Measurements from ENCODE around the gene PDAP1.
A peak's percentile ranks its signal among the peaks of the same experiment; 100 is the strongest.
"Not testable (repeated sequence)": the region's sequence is repeated elsewhere in the genome, so short reads cannot be mapped to it uniquely, and the experiment has no call there.

PDAP1 gene

GRCh38 chr7:99395616-99396327, 12.6 kb downstream of the PDAP1 start:
- DNase-seq, result no peak

DNA sequence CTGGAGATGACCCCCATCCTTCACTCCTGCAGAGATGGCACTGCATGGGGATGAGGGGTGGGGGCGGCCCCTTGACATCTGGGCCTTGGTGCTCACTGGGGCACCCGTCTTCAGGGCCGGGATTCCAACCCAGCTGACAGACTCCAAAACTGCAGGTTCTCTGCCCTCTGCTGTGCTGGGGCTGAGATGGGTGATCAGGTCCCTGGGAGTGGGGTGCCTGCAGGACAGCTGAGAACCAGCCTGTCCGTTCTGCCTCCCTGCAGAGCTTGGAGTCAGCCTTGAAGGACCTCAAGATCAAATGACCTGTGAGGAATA, 14.3 kb downstream of the PDAP1 start:
- DNase-seq, result no peak

DNA sequence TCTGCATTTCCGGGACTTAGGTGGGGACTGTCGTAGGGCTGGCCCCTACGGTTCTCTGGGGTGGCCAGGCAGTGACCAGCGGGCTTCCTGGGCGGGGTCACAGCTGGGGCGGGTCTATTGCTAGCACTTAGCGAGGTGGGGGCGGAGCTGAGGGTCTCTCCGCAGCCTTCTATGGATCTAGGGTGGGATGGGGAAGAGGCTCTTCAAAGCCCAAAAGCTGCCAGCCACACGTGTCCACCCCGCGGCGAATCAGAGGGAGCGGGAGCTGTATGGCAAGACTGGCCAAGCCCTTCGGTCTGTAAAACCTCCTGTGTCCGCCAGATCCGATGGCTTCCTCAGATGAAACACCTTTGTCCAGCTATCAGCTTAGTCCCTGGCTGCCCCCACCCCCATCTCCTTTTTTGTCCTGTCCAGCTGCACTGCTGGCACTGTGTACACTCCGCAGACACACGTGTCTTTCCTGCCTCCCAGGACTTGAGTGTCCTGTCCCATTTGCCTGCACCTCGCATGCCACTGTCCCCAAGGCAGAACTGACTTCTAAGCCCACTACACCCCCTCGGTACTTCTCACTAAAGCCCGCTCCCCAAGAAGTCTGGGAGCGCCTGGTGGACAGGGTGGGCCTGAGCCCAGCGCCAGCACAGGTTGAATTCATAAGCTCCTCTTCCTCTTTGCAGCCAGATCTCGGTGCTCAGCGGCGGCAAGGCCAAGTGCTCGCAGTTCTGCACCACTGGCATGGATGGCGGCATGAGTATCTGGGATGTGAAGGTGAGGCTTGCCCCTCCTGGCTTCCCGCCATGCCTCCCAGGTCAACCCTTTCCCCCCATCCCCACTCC, 14.8 kb downstream of the PDAP1 start:
- DNase-seq, result peak; percentile 43

DNA sequence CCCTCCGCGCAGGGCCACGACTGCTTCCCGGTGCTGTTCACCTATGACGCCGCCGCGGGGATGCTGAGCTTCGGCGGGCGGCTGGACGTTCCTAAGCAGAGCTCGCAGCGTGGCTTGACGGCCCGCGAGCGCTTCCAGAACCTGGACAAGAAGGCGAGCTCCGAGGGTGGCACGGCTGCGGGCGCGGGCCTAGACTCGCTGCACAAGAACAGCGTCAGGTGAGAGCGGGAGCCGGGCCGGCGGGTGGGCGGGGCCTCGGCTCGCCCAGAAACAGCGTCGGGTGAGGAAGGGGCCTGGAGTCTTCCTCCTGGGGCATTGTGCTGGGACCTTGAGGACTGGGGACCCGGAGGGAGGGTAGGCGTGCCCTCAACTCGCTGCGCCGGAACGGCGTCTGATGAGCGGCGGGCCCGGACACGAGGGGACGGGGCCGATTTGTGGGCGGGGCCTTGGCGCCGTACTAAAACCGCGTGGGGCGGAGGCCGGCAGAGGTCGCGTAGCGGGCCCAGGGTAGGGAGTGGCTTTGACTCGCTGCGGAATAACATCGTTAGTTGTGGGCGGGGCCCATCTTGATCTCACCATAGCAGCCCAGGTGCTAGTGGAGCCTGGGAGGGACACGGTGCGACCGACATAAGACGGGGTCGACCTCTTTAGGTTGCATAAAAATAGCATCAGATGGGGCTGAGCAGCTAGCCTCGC, 15.6 kb downstream of the PDAP1 start:
- DNase-seq, result peak; percentile 63

- no peak for DNase-seq
Observed at GRCh38 chr7:99392046-99392445, 16.4 kb downstream of the PDAP1 start.

- DNase-seq, result no peak
Observed at GRCh38 chr7:99390941-99391602, 17.3 kb downstream of the PDAP1 start.

DNA sequence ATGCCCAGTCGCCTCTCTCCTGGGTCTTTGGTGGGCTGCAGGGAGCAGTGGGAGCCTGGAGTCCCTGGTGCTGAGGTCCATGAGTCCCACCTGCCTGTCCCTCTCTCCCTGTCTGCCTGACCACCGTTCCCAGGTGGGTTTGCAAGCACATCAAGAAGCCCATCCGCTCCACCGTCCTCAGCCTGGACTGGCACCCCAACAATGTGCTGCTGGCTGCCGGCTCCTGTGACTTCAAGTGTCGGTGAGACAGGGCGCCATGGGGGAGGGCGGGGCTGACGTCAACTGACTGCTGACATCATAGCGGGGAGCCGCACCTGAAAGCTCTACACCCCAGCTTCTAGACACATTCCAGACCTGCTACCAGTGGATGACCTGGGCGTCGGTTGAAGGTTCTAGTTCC, 18.6 kb downstream of the PDAP1 start:
- no peak for DNase-seq

GRCh38 chr7:99387912-99388311, 20.5 kb downstream of the PDAP1 start:
- no peak for DNase-seq

- DNase-seq, result not testable (repeated sequence)
Observed at GRCh38 chr7:99387239-99387635, 21.2 kb downstream of the PDAP1 start.

- peak; percentile 7 for DNase-seq
Observed at GRCh38 chr7:99386584-99387238, 21.7 kb downstream of the PDAP1 start.

- DNase-seq, result no peak
Observed at GRCh38 chr7:99385564-99385963, 22.8 kb downstream of the PDAP1 start.

GRCh38 chr7:99384523-99384922, 23.9 kb downstream of the PDAP1 start:
- no peak for DNase-seq

DNA sequence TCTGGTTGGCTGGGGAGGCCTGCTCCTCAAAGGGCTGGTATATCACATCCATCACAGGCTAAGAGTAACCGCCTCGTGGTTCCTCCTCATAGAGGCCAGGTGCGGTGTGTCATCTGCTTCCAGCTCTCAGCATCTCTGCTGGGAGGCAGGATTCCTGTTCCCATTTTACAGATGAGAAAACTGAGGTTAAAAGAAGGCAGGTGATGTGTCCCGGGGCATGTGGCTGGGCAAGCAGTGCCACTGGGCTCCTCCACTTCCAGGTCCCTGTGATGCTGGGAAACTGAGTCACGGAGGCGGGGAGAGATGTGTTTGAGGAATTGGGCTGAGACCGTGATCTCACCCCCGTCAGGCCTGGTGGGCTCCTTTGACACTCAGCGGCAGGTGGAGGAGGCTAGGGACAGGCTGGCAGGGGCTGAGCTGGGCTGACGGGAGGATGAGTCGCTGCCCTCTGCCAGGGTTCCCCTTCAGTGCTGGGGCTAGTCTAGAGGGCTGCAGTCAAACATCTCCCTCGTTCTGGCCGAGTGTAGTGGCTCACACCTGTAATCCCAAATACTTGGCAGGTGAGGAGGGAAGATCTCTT, 24.5 kb downstream of the PDAP1 start:
- DNase-seq, result no peak

DNA sequence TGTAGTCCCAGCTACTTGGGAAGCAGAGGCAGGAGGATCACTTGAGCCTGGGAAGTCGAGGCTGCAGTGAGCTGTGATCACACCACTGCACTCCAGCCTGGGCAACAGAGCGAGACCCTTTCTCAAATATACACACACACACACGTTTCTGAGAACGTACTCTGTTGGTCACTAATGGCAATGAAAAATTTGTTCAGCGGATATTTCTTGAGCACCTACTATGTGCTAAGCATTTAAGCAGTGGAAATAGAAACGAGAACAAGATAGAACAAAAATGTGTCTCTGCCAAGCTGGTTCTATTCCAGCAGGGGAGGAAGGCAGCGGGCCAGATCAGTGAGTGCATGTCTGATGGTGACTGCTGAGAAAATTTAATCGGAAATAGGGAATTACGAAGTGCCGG, 25.2 kb downstream of the PDAP1 start:
- no peak for DNase-seq

DNA sequence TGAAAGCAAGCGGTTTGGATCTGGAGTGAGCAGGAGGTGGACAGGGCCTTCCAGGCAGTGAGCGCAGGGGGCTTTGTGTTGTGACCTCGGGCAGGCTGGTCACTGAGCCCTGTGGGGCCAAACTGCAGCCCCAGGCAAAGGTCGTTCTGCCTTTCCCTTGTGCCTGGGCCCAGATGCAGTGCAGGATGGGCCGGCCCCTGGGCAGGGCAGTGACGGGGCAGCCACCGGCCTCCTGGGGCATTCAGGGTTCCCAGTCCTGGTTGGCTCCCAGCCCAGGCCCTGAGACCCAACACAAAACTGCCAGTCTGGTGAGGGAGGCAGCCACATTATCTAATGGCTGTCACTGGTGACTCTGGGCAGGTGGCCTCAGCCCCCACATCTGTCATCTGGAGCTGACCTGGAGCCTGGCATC, 26.7 kb downstream of the PDAP1 start:
- DNase-seq, result no peak

- DNase-seq, result no peak
Observed at GRCh38 chr7:99380823-99381663, 27.4 kb downstream of the PDAP1 start.

DNA sequence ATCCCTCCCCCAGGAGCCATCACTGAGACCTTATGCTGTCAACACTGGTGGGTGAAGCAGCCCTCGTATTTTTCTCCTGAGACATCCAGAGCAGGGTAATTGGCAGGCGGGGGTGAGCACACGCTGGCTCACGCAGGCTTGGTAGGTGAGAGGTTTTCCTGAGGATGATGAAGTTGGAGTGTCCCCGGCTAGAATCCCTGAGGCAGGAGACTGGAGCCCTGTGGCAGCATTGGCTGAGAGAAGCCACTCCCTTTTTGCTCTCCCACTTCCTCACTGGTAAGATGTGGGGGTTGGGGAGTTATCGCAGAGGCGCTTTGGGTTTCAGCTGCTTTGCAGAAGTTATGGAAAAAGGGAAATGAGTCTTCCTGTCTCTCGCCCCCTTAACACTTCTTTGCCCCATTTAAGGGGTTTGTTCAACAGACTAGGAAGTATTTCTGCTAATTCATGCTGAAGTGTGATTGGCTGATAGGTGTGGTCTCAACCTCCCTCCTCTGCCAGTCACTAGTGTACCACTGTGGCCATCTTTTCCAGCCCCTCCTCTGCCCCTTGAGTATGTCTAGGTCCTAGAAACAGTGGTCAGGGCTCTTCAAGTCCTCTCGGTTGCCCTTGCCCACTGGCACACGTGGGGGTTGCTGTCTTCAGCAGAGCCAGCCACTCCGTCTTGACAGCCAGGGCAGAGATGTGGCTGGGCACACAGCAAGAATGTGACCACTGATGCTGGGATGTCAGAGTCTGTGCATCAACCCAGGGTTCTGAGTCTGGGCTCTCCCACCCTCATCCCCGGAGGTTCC, 28.2 kb downstream of the PDAP1 start:
- DNase-seq, result no peak

DNA sequence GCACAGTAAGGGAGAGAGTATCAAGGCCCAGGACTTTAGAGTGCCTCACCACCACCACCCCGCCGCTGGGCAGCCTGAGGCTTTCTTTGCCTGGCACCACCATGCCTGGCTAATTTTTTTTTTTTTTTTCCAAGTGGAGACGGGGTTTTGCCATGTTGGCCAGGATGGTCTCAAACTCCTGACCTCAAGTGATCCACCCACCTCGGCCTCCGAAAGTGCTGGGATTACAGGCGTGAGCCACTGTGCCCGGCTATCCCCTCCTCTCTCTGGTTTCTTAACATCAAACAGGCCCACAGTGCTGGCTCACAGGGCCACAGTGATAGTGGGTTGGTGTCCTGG, 28.7 kb downstream of the PDAP1 start:
- DNase-seq, result not testable (repeated sequence)

DNA sequence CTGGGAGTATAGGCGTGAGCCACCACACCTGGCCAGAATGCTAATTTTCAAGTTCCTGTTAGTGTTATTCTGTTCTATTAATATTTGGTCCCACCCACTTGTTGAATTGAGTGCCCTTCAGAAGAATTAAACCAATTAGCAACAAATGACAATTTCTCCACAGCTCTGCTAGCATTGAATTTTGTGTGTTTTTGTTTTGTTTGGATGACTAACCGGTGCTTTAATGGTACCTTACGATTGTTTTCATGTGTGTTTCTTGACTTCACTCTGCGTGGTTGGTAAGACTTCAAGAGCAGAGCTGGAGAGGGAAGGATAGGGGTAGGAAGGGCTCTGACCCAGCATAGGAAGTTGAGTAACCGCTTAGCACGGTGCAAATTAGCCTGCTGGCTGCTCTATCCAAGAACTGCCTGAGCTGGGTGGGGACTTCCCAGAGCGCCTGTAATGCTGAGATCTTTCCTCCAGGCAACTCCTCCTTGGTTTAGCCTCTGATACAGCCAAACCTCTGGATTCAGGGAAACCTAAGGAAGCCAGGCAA, 29.3 kb downstream of the PDAP1 start:
- no peak for DNase-seq

- peak; percentile 76 for DNase-seq
Observed at GRCh38 chr7:99375070-99375807, 33.2 kb downstream of the PDAP1 start.
